ENCODE measurements around the gene DNAJC21. TPM values are rescaled to one million over a fixed set of nuclear protein-coding genes. Genes with fewer than 3 reads are reported as not detected.

DNAJC21 gene
- polyA plus RNA-seq, 3 donors = 8.5 to 10.2 (median 8.6) TPM

- H3K4me2 ChIP-seq (replicated peaks; ENCODE audit: extremely low read depth, low read length, poor library complexity, severe bottlenecking) = no peak overlapping the region
Measured at GRCh38 chr5:35002459-35002858, 73.1 kb downstream of the DNAJC21 start.

GRCh38 chr5:35003018-35003957 lies 73.9 kb downstream of the DNAJC21 start:
- H3K27me3 ChIP-seq (ENCODE audit: control insufficient read depth in 2 of 2, insufficient read depth in 2 of 2, low read length in 2 of 2) = no peaks in the 10 kb centered on the region
- TF ChIP-seq CTCF (IDR thresholded peaks at IDR 0.05) = peak; percentile 90
- DNase-seq = peak; percentile 5 to 31 (median 29)
- H3K36me3 ChIP-seq (replicated peaks in 1 of 2; ENCODE audit: control insufficient read depth in 1 of 2, insufficient read depth in 2 of 2, low read length in 2 of 2) = no peaks in the 10 kb centered on the region
- H3K4me1 ChIP-seq (ENCODE audit: control insufficient read depth in 1 of 2, insufficient read depth in 2 of 2, low read length in 2 of 2) = no peaks in the 10 kb centered on the region
- no peak overlapping the region for H3K4me3 Mint-ChIP-seq
- H4K20me1 ChIP-seq (ENCODE audit: insufficient read depth, low read length) = no peaks in the 10 kb centered on the region
- peaks cover 4 to 15% (median 12%) of the 10 kb centered on the region in 3 donors for H3K27me3 Mint-ChIP-seq (ENCODE audit: low read depth in 3 of 3)
- no peak overlapping the region for H3K4me2 ChIP-seq (replicated peaks; ENCODE audit: extremely low read depth, low read length, poor library complexity, severe bottlenecking)
- H3K4me1 Mint-ChIP-seq = no peaks in the 10 kb centered on the region
- intact Hi-C loops (cut with micrococcal nuclease) = no loop called here
- no peak overlapping the region for H3K9ac ChIP-seq (ENCODE audit: insufficient read depth, low read length, poor library complexity, severe bottlenecking)
- no peaks in the 10 kb centered on the region for H3K79me2 ChIP-seq (ENCODE audit: insufficient read depth, low read length)
- WGBS (ENCODE audit: insufficient coverage) = 56% methylated on average over 9 of the region's 18 CpGs
- H3K9me3 Mint-ChIP-seq = peaks cover 0 to 6% (median 2%) of the 10 kb centered on the region in 7 donors
- no peak overlapping the region for H3K4me3 ChIP-seq (replicated peaks in 1 of 3; ENCODE audit: low read depth in 2 of 3, low read length in 3 of 3)
- H3K36me3 Mint-ChIP-seq = no peaks in the 10 kb centered on the region
- H3K27ac ChIP-seq (ENCODE audit: low read depth in 1 of 2, low read length in 2 of 2) = no peak overlapping the region
- no peak overlapping the region for H3K27ac Mint-ChIP-seq
- H2AFZ ChIP-seq (ENCODE audit: insufficient read depth, low read depth, low read length, poor library complexity, severe bottlenecking) = no peak overlapping the region
- H3K9me3 ChIP-seq (replicated peaks in 1 of 2; ENCODE audit: control insufficient read depth in 1 of 2, insufficient read depth in 1 of 2, low read length in 2 of 2) = no peaks in the 10 kb centered on the region

More at GRCh38 chr5:35002459-35002858, 73.1 kb downstream of the DNAJC21 start:
- Histone ChIP-seq H3K27me3 (ENCODE audit: control insufficient read depth in 2 of 2, insufficient read depth in 2 of 2, low read length in 2 of 2) (no peaks in the 10 kb centered on the region), H3K36me3 (replicated peaks in 1 of 2; ENCODE audit: control insufficient read depth in 1 of 2, insufficient read depth in 2 of 2, low read length in 2 of 2) (no peaks in the 10 kb centered on the region), H3K4me3 (replicated peaks in 1 of 3; ENCODE audit: low read depth in 2 of 3, low read length in 3 of 3) (no peak overlapping the region), H3K4me1 (ENCODE audit: control insufficient read depth in 1 of 2, insufficient read depth in 2 of 2, low read length in 2 of 2) (no peaks in the 10 kb centered on the region), H3K27ac (ENCODE audit: low read depth in 1 of 2, low read length in 2 of 2) (no peak overlapping the region), H2AFZ (ENCODE audit: insufficient read depth, low read depth, low read length, poor library complexity, severe bottlenecking) (no peak overlapping the region), H4K20me1 (ENCODE audit: insufficient read depth, low read length) (no peaks in the 10 kb centered on the region), H3K79me2 (ENCODE audit: insufficient read depth, low read length) (no peaks in the 10 kb centered on the region), H3K9me3 (replicated peaks in 1 of 2; ENCODE audit: control insufficient read depth in 1 of 2, insufficient read depth in 1 of 2, low read length in 2 of 2) (no peaks in the 10 kb centered on the region), H3K9ac (ENCODE audit: insufficient read depth, low read length, poor library complexity, severe bottlenecking) (no peak overlapping the region)
- no peaks in the 10 kb centered on the region for H3K36me3 Mint-ChIP-seq
- peaks cover 4 to 16% (median 15%) of the 10 kb centered on the region in 3 donors for H3K27me3 Mint-ChIP-seq (ENCODE audit: low read depth in 3 of 3)
- 96% methylated on average over 6 of the region's 6 CpGs for WGBS (ENCODE audit: insufficient coverage)
- H3K27ac Mint-ChIP-seq = no peak overlapping the region
- DNase-seq = no peak
- H3K4me3 Mint-ChIP-seq = no peak overlapping the region
- no peaks in the 10 kb centered on the region for H3K4me1 Mint-ChIP-seq
- no peak for TF ChIP-seq CTCF (IDR thresholded peaks at IDR 0.05)
- H3K9me3 Mint-ChIP-seq = peaks cover 0 to 5% (median 0%) of the 10 kb centered on the region in 7 donors
- intact Hi-C loops (cut with micrococcal nuclease) = no loop called here

Measured in CD14-positive monocyte (primary cell).